Endothelial cell of umbilical vein (primary cell): Measurements from ENCODE around the gene HDAC9. TPM values are rescaled to one million over a fixed set of nuclear protein-coding genes. Genes with fewer than 3 reads are reported as not detected.

Experiments
- BruUV-seq: library from RNA; stranded (reverse); fragments of 400-500 nt; replicated peaks from 2 replicates; lab custom pipeline; 2021; lab: Mats Ljungman, UMichigan
- CTCF ChIA-PET: fragments of 300-600, 350-600 bp; sonication (Branson Sonifier 250); formaldehyde crosslinking; loops from one replicate; lab custom pipeline; 2021; ENCODE audit warnings: antibody characterized with exemption, inconsistent platforms; lab: Charles Lee
- POLR2A ChIA-PET: fragments of 300-600, 350-600 bp; sonication (Branson Sonifier 250); formaldehyde crosslinking; loops from one replicate; lab custom pipeline; 2021; ENCODE audit warnings: antibody characterized with exemption, inconsistent platforms; lab: Charles Lee
- DNase-seq: peaks from one replicate; pipeline ENCODE4 v3.0.0-alpha.2; 2011; ENCODE audit warnings: low read depth, low spot score
- FAIRE-seq: peaks from 2 replicates; lab custom pipeline; 2011; peaks lifted over from hg19 to GRCh38; lab: Jason Lieb, UNC
- H2AFZ ChIP-seq: 2 replicates; pipeline ENCODE4 v1.6.0; 2012; ENCODE audit warnings: low read depth, low read length, control low read depth, inconsistent platforms
- H3K27ac ChIP-seq: 2 replicates; pipeline ENCODE4 v1.5.1; 2011; ENCODE audit warnings: low read depth, mild to moderate bottlenecking, control low read depth, low read length, moderate library complexity; ENCODE audit not compliant: insufficient read depth
- H3K27me3 ChIP-seq, 2 experiments: 2 replicates each; pipeline versions ENCODE4 v1.6.0 to v1.6.1; 2011; ENCODE audit warnings: low read length in 2 of 2, mixed read lengths in 1 of 2; ENCODE audit not compliant: control insufficient read depth in 2 of 2, insufficient read depth in 2 of 2
- H3K36me3 ChIP-seq, 2 experiments: 2 replicates in 1 of 2; 3 replicates in 1 of 2; pipeline ENCODE4 v1.5.1; 2011; ENCODE audit warnings: low read length in 2 of 2, mild to moderate bottlenecking in 1 of 2, moderate library complexity in 1 of 2; ENCODE audit not compliant: control insufficient read depth in 2 of 2, insufficient read depth in 2 of 2; ENCODE audit errors: extremely low read depth in 1 of 2
- H3K4me1 ChIP-seq: 3 replicates; pipeline ENCODE4 v1.5.1; 2011; ENCODE audit warnings: mild to moderate bottlenecking, low read length; ENCODE audit not compliant: control insufficient read depth, insufficient read depth; ENCODE audit errors: extremely low read depth
- H3K4me2 ChIP-seq: 2 replicates; pipeline ENCODE4 v1.6.1; 2011; ENCODE audit warnings: low read length, control low read depth, mixed read lengths; ENCODE audit not compliant: insufficient read depth
- H3K4me3 ChIP-seq, 3 experiments: fragments of 200-600 bp in 1 of 3; sonication (generic), shearing (Covaris generic) in 1 of 3; replicated peaks in 1 of 3; 2 replicates each; pipeline ENCODE4 v1.5.1; 2011 to 2016; ENCODE audit warnings: control low read depth in 3 of 3, low read length in 3 of 3, mild to moderate bottlenecking in 2 of 3, inconsistent platforms in 1 of 3, low read depth in 1 of 3, moderate library complexity in 1 of 3; ENCODE audit not compliant: insufficient read depth in 1 of 3
- H3K79me2 ChIP-seq: 2 replicates; pipeline ENCODE4 v1.6.0; 2012; ENCODE audit warnings: low read length, inconsistent platforms; ENCODE audit not compliant: control insufficient read depth, insufficient read depth
- H3K9ac ChIP-seq: replicated peaks from 2 replicates; pipeline ENCODE3; 2011; ENCODE audit warnings: low read length, control low read depth; ENCODE audit not compliant: insufficient read depth; ENCODE audit errors: extremely low read depth
- H3K9me1 ChIP-seq: replicated peaks from 3 replicates; pipeline ENCODE4 v1.6.0; 2011; ENCODE audit warnings: mild to moderate bottlenecking, low read length; ENCODE audit not compliant: control insufficient read depth, insufficient read depth; ENCODE audit errors: extremely low read depth
- H3K9me3 ChIP-seq: replicated peaks from 2 replicates; pipeline ENCODE4 v1.5.1; 2012; ENCODE audit warnings: low read length, inconsistent platforms; ENCODE audit not compliant: control insufficient read depth, insufficient read depth
- H4K20me1 ChIP-seq: replicated peaks from 2 replicates; pipeline ENCODE3; 2011; ENCODE audit warnings: mild to moderate bottlenecking, low read length; ENCODE audit not compliant: control insufficient read depth, insufficient read depth; ENCODE audit errors: extremely low read depth
- EZH2 ChIP-seq: IDR thresholded peaks from 2 replicates; pipeline ENCODE4 v1.6.1; 2012; ENCODE audit warnings: borderline replicate concordance, low read depth, mild to moderate bottlenecking, moderate library complexity, low read length, inconsistent platforms; ENCODE audit not compliant: severe bottlenecking
- FOS ChIP-seq: IDR thresholded peaks from 2 replicates; pipeline ENCODE4 v1.6.1; 2011; ENCODE audit warnings: mild to moderate bottlenecking, low read length, moderate library complexity, borderline replicate concordance; ENCODE audit not compliant: insufficient read depth
- GATA2 ChIP-seq: IDR thresholded peaks from 2 replicates; pipeline ENCODE4 v1.7.0; 2011; ENCODE audit warnings: low read depth, mild to moderate bottlenecking, moderate library complexity, mixed read lengths, low read length; ENCODE audit not compliant: insufficient read length, insufficient read depth
- JUN ChIP-seq: IDR thresholded peaks from 2 replicates; pipeline ENCODE4 v1.6.1; 2011; ENCODE audit warnings: borderline replicate concordance, low read depth; ENCODE audit not compliant: insufficient read length, insufficient read depth
- MAX ChIP-seq: IDR thresholded peaks from 2 replicates; pipeline ENCODE4 v1.6.1; 2011; ENCODE audit not compliant: insufficient read depth, insufficient read length
- MYC ChIP-seq: IDR thresholded peaks from one replicate; pipeline ENCODE4 v1.6.1; 2011; ENCODE audit warnings: mild to moderate bottlenecking, low read depth, low read length
- POLR2A ChIP-seq: IDR thresholded peaks from 2 replicates; pipeline ENCODE4 v1.6.1; 2012; ENCODE audit warnings: low read depth, mild to moderate bottlenecking, control low read depth, low read length
- POLR2AphosphoS5 ChIP-seq: IDR thresholded peaks from 2 replicates; pipeline ENCODE4 v1.6.1; 2012; ENCODE audit warnings: low read depth, mild to moderate bottlenecking, control low read depth, low read length, moderate library complexity; ENCODE audit not compliant: insufficient read depth
- dilution Hi-C: fragments of 300-500 bp; cut with MboI; formaldehyde crosslinking; loops from one replicate; pipeline ENCODE4 v1.15.0; 2019; ENCODE audit warnings: low sequenced_read_pairs; ENCODE audit not compliant: extremely low pct_ligation_motif_present
- intact Hi-C: fragments of 100-400 bp; cut with micrococcal nuclease; formaldehyde crosslinking; loops from one replicate; pipeline ENCODE4 v1.10.0; 2022
- polyA plus RNA-seq, 4 experiments: library from polyadenylated mRNA; depleted of rRNA in 3 of 4; stranded (reverse) in 3 of 4; unstranded in 1 of 4; fragments of >200 nt; gene quantifications; 2 replicates each; pipeline versions ENCODE4 v1.2.1 to v1.2.3, GENCODE V29; 2011 to 2012; ENCODE audit warnings: missing spikeins in 1 of 4
- total RNA-seq: library from RNA; stranded (reverse); gene quantifications from 2 replicates; pipeline ENCODE4 v1.2.3, GENCODE V29; 2021
- TF ChIP-seq, protein P1 (sequence below), 2 donors: IDR thresholded peaks; 1 replicate in 1 of 2; 2 replicates in 1 of 2; pipeline ENCODE4 v1.5.1; 2011; ENCODE audit warnings: low read length in 2 of 2, mild to moderate bottlenecking in 2 of 2, moderate library complexity in 2 of 2, control low read depth in 1 of 2, inconsistent platforms in 1 of 2, low read depth in 1 of 2; ENCODE audit not compliant: insufficient read depth in 1 of 2; ENCODE audit errors: extremely low read depth in 1 of 2

The HDAC9 gene
- total and polyA plus RNA-seq, 2 donors (not counting 3 experiments of a cell fraction or from before 2014, with no cell fraction given), result 1.8 to 11.6 TPM

DNA sequence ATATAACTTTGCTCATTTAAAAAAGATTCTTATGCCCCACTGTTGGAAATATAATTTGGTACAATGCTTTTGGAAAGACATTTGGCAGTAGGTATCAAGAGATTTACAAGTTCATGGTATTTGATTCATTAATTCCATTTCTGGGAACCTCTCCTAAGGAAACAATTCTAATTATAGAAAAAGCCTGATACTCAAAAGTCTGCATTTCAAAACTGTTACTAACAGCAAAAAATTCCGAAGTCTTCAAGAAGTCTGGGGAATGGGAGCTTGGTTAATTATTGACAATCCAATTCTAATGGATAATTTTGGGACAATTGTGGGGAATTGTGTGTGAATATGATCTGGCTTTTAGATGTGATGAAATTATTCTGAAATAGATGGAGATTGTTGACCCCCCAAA, 59.6 kb downstream of the HDAC9 start:
- ChIA-PET CTCF (interaction anchor here (1.1 to 1.5 kb wide), 5 partner anchors 8 to 203 kb away, joined by 3 to 5 read pairs (median 4); no protein-coding TSS in a partner anchor), POLR2A (no interaction called here)
- Histone ChIP-seq H3K9me3 (no peaks in the 10 kb centered on the region), H3K9me1 (no peaks in the 10 kb centered on the region), H3K4me1 (peaks cover 15% of the 10 kb centered on the region), H4K20me1 (no peaks in the 10 kb centered on the region), H3K9ac (no peak overlapping the region), H3K4me2 (no peak overlapping the region), H3K79me2 (no peaks in the 10 kb centered on the region), H3K27ac (no peak overlapping the region), H2AFZ (no peak overlapping the region), H3K4me3 (no peak overlapping the region), H3K36me3 (no peaks in the 10 kb centered on the region), H3K27me3 (no peaks in the 10 kb centered on the region)
- TF ChIP-seq GATA2 (no peak), FOS (no peak)
- FAIRE-seq (no peak), DNase-seq (no peak)
- dilution Hi-C loops, result loop anchor here (25.0 kb wide), 1 partner anchor 193 kb away; no protein-coding TSS in a partner anchor
- intact Hi-C loops, result no loop called here
- no TSS peak for BruUV-seq

DNA sequence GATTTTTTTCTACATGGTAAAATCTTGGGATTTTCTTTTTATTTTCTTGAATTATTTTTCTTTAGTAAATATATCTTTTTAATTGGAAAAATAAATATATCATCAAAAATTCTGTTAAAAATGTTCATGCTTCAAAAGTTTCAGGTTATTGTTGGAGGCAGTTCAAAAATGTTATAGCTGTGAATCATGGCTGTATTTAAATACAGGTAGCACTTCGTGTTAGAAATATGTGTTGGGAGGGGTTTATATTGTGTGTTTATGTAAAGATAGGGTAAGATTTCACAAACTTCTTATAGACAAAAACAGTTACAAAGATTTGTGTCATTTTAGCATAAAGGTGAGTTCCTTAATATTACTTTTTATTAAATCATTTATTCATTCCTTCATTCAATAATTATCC, 60.4 kb downstream of the HDAC9 start:
- Histone ChIP-seq H3K27me3 (no peaks in the 10 kb centered on the region), H3K36me3 (no peaks in the 10 kb centered on the region), H3K9ac (no peak overlapping the region), H3K9me1 (no peaks in the 10 kb centered on the region), H4K20me1 (no peaks in the 10 kb centered on the region), H2AFZ (no peak overlapping the region), H3K4me1 (peaks cover 15% of the 10 kb centered on the region), H3K79me2 (no peaks in the 10 kb centered on the region), H3K4me3 (no peak overlapping the region), H3K4me2 (no peak overlapping the region), H3K9me3 (no peaks in the 10 kb centered on the region), H3K27ac (no peak overlapping the region)
- POLR2A ChIA-PET, result no interaction called here
- FAIRE-seq, result no peak
- CTCF ChIA-PET, result interaction anchor here (1.3 kb wide), 2 partner anchors 11 to 198 kb away, joined by 3 to 4 read pairs; no protein-coding TSS in a partner anchor
- intact Hi-C loops (no loop called here), dilution Hi-C loops (loop anchor here (25.0 kb wide), 1 partner anchor 194 kb away; no protein-coding TSS in a partner anchor)
- no peak for DNase-seq
- BruUV-seq, result no TSS peak
- no peak for TF ChIP-seq POLR2A
- TF ChIP-seq MYC, result no peak
- no peak for TF ChIP-seq EZH2
- TF ChIP-seq JUN, result no peak
- no peak for TF ChIP-seq MAX
- TF ChIP-seq POLR2AphosphoS5, result no peak
- TF ChIP-seq, protein P1, sequence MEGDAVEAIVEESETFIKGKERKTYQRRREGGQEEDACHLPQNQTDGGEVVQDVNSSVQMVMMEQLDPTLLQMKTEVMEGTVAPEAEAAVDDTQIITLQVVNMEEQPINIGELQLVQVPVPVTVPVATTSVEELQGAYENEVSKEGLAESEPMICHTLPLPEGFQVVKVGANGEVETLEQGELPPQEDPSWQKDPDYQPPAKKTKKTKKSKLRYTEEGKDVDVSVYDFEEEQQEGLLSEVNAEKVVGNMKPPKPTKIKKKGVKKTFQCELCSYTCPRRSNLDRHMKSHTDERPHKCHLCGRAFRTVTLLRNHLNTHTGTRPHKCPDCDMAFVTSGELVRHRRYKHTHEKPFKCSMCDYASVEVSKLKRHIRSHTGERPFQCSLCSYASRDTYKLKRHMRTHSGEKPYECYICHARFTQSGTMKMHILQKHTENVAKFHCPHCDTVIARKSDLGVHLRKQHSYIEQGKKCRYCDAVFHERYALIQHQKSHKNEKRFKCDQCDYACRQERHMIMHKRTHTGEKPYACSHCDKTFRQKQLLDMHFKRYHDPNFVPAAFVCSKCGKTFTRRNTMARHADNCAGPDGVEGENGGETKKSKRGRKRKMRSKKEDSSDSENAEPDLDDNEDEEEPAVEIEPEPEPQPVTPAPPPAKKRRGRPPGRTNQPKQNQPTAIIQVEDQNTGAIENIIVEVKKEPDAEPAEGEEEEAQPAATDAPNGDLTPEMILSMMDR (IDR thresholded peaks at IDR 0.05; ENCODE audit: extremely low read depth in 1 of 2, insufficient read depth in 1 of 2, low read depth in 1 of 2, low read length in 2 of 2), result no peak
